Measurements from ENCODE around the gene EBNA1BP2. TPM values are rescaled to one million over a fixed set of nuclear protein-coding genes. Genes with fewer than 3 reads are reported as not detected.

Gene EBNA1BP2
- total and polyA plus RNA-seq, 10 of the 15 experiments (the other 5 are each of a cell fraction or from before 2014, with no cell fraction given): 57.5 to 275 (median 133) TPM

- Histone ChIP-seq H4K20me1 (ENCODE audit: control insufficient read depth, insufficient read depth) (no peaks in the 10 kb centered on the region), H3K9me3 (replicated peaks; ENCODE audit: control insufficient read depth, insufficient read depth, low read length) (no peaks in the 10 kb centered on the region; the same call in 2 of the 3 replicates), H3K27ac (ENCODE audit: control insufficient read depth, insufficient read depth) (no peak overlapping the region), H3K27me3 (replicated peaks in 1 of 2; ENCODE audit: control insufficient read depth in 2 of 2, insufficient read depth in 2 of 2, low read length in 1 of 2) (peaks cover 3 to 4% of the 10 kb centered on the region in 2 experiments), H3K4me1 (ENCODE audit: control insufficient read depth, insufficient read depth, low read length) (no peaks in the 10 kb centered on the region; the same call in 1 of the 2 replicates), H3K4me2 (ENCODE audit: control insufficient read depth, insufficient read depth) (no peak overlapping the region), H3K36me3 (ENCODE audit: control insufficient read depth in 2 of 2, insufficient read depth in 2 of 2, low read length in 1 of 2) (no peaks in the 10 kb centered on the region), H3K9ac (ENCODE audit: control insufficient read depth, insufficient read depth, low read length) (no peak overlapping the region), H3K79me2 (ENCODE audit: control insufficient read depth, insufficient read depth, low read length) (no peaks in the 10 kb centered on the region), H2AFZ (ENCODE audit: control insufficient read depth, low read depth, low read length) (no peak overlapping the region), H3K4me3 (no peak overlapping the region)
- SMC1A ChIA-PET (ENCODE audit: uncharacterized antibody, unreplicated experiment): interaction anchor here (0.5 kb wide), 1 partner anchor 515 kb away, joined by 3 read pairs; no protein-coding TSS in a partner anchor
- ATAC-seq (no peak), FAIRE-seq (no peak), DNase-seq (ENCODE audit: low read depth, low spot score) (no peak)
- no TSS peak for BruUV-seq (replicated peaks)
- CTCF ChIA-PET: no interaction called here
- RAD21 ChIA-PET (ENCODE audit: unreplicated experiment): no interaction called here
- in situ Hi-C loops (cut with MboI): no loop called here
- intact Hi-C loops (cut with micrococcal nuclease; ENCODE audit: unreplicated experiment): no loop called here
- POLR2A ChIA-PET: no interaction called here
- TF ChIP-seq SUZ12 (IDR thresholded peaks at IDR 0.05; ENCODE audit: unreplicated experiment) (no peak), TCF12 (IDR thresholded peaks at IDR 0.05; ENCODE audit: low read depth, low read length) (no peak), KDM1A (IDR thresholded peaks at IDR 0.05; ENCODE audit: borderline replicate concordance) (no peak), JUNB (IDR thresholded peaks at IDR 0.05) (no peak), SREBF1 (IDR thresholded peaks at IDR 0.05; ENCODE audit: low read length) (no peak), PKNOX1 (IDR thresholded peaks at IDR 0.05) (no peak), GATAD2B (conservative IDR thresholded peaks at IDR 0.05; ENCODE audit: low read depth) (no peak), PAX5 (IDR thresholded peaks at IDR 0.05; ENCODE audit: borderline replicate concordance, low read depth, low read length) (no peak), TARDBP (IDR thresholded peaks at IDR 0.05; ENCODE audit: borderline replicate concordance) (no peak), ATF3 (IDR thresholded peaks at IDR 0.05; ENCODE audit: borderline replicate concordance, extremely low read depth, low read depth, low read length) (no peak), TBL1XR1 (IDR thresholded peaks at IDR 0.05; ENCODE audit: low read depth, low read length) (no peak)
- 49% methylated on average over 4 of the region's 4 CpGs for WGBS (ENCODE audit: insufficient coverage, insufficient replicate concordance, low lambda C conversion rate, missing lambda C conversion rate)
These were observed 19.2 kb downstream of the EBNA1BP2 start for GRCh38 chr1:43152866-43153265.
